ENCODE data around the gene ROBO2.

Gene ROBO2

GRCh38 chr3:77372634-77373346, 332.9 kb downstream of the ROBO2 start:
- H3K4me3 ChIP-seq (ENCODE audit: control insufficient read depth, low read depth, low read length) = no peak overlapping the region
- TF ChIP-seq CTCF (IDR thresholded peaks at IDR 0.05; ENCODE audit: control insufficient read depth, insufficient read depth, low read depth, low read length, missing control alignments) = no peak
- no peak for DNase-seq (ENCODE audit: low read depth)

- no peak for TF ChIP-seq CTCF (IDR thresholded peaks at IDR 0.05; ENCODE audit: control insufficient read depth, insufficient read depth, low read depth, low read length, missing control alignments)
- DNase-seq (ENCODE audit: low read depth) = no peak
- H3K4me3 ChIP-seq (ENCODE audit: control insufficient read depth, low read depth, low read length) = no peak overlapping the region
Observed at GRCh38 chr3:77373619-77374018, 333.7 kb downstream of the ROBO2 start.

- no peak overlapping the region for H3K4me3 ChIP-seq (ENCODE audit: control insufficient read depth, low read depth, low read length)
- no peak for TF ChIP-seq CTCF (IDR thresholded peaks at IDR 0.05; ENCODE audit: control insufficient read depth, insufficient read depth, low read depth, low read length, missing control alignments)
- no peak for DNase-seq (ENCODE audit: low read depth)
Observed at GRCh38 chr3:77376511-77376910, 336.6 kb downstream of the ROBO2 start.

GRCh38 chr3:77377717-77378116, 337.8 kb downstream of the ROBO2 start:
- no peak for TF ChIP-seq CTCF (IDR thresholded peaks at IDR 0.05; ENCODE audit: control insufficient read depth, insufficient read depth, low read depth, low read length, missing control alignments)
- DNase-seq (ENCODE audit: low read depth) = no peak
- no peak overlapping the region for H3K4me3 ChIP-seq (ENCODE audit: control insufficient read depth, low read depth, low read length)

GRCh38 chr3:77380136-77380535, 340.2 kb downstream of the ROBO2 start:
- H3K4me3 ChIP-seq (ENCODE audit: control insufficient read depth, low read depth, low read length) = no peak overlapping the region
- TF ChIP-seq CTCF (IDR thresholded peaks at IDR 0.05; ENCODE audit: control insufficient read depth, insufficient read depth, low read depth, low read length, missing control alignments) = no peak
- DNase-seq (ENCODE audit: low read depth) = no peak

- no peak for DNase-seq (ENCODE audit: low read depth)
- TF ChIP-seq CTCF (IDR thresholded peaks at IDR 0.05; ENCODE audit: control insufficient read depth, insufficient read depth, low read depth, low read length, missing control alignments) = no peak
- H3K4me3 ChIP-seq (ENCODE audit: control insufficient read depth, low read depth, low read length) = no peak overlapping the region
Observed at GRCh38 chr3:77381431-77381830, 341.5 kb downstream of the ROBO2 start.
